ENCODE results near the gene CACNG4. TPM values are rescaled to one million over a fixed set of nuclear protein-coding genes. Genes with fewer than 3 reads are reported as not detected.

CACNG4 gene
- total RNA-seq, 1 experiment from 2014 or later = not detected

GRCh38 chr17:66956941-66957340 lies 7.6 kb upstream of the CACNG4 start:
- Histone ChIP-seq H3K4me2 (ENCODE audit: low read length) (no peak overlapping the region), H3K4me1 (ENCODE audit: control insufficient read depth in 1 of 2, insufficient read depth in 2 of 2, low read length in 2 of 2) (peaks cover 37 to 63% of the 10 kb centered on the region in 2 experiments), H3K9ac (ENCODE audit: low read length) (no peak overlapping the region), H3K36me3 (ENCODE audit: control insufficient read depth in 1 of 2, insufficient read depth in 2 of 2, low read length in 2 of 2) (no peaks in the 10 kb centered on the region), H2AFZ (ENCODE audit: low read depth, low read length, poor library complexity, severe bottlenecking) (no peak overlapping the region), H3K27ac (ENCODE audit: low read depth, low read length) (no peak overlapping the region), H3K9me2 (ENCODE audit: insufficient read depth) (no peaks in the 10 kb centered on the region), H3K9me3 (ENCODE audit: control insufficient read depth in 1 of 2, insufficient read depth in 1 of 2, low read depth in 1 of 2, low read length in 2 of 2) (no peaks in the 10 kb centered on the region), H3K79me2 (ENCODE audit: insufficient read depth, low read length) (no peaks in the 10 kb centered on the region), H4K20me1 (ENCODE audit: insufficient read depth) (no peaks in the 10 kb centered on the region), H3K4me3 (replicated peaks in 1 of 2; ENCODE audit: low read depth in 1 of 2, low read length in 2 of 2) (no peak overlapping the region), H3K27me3 (ENCODE audit: insufficient read depth, low read length) (no peaks in the 10 kb centered on the region; the same call in 1 of the 2 replicates)
- TF ChIP-seq TCF7L2 (IDR thresholded peaks at IDR 0.05; ENCODE audit: borderline replicate concordance, extremely low read depth, insufficient read depth, insufficient read length) = no peak
- no peak for TF ChIP-seq EZH2 (IDR thresholded peaks at IDR 0.05)
- no peak for TF ChIP-seq SIN3A (IDR thresholded peaks at IDR 0.05; ENCODE audit: low read depth)
- no peak for TF ChIP-seq FOSL1 (IDR thresholded peaks at IDR 0.05; ENCODE audit: low read depth)
- no peak for TF ChIP-seq MAX (IDR thresholded peaks at IDR 0.05)
- no peak for TF ChIP-seq EZH2phosphoT487 (IDR thresholded peaks at IDR 0.05; ENCODE audit: borderline replicate concordance)
- no peak for TF ChIP-seq SRF (IDR thresholded peaks at IDR 0.05; ENCODE audit: low read depth)
- TF ChIP-seq, protein P1, sequence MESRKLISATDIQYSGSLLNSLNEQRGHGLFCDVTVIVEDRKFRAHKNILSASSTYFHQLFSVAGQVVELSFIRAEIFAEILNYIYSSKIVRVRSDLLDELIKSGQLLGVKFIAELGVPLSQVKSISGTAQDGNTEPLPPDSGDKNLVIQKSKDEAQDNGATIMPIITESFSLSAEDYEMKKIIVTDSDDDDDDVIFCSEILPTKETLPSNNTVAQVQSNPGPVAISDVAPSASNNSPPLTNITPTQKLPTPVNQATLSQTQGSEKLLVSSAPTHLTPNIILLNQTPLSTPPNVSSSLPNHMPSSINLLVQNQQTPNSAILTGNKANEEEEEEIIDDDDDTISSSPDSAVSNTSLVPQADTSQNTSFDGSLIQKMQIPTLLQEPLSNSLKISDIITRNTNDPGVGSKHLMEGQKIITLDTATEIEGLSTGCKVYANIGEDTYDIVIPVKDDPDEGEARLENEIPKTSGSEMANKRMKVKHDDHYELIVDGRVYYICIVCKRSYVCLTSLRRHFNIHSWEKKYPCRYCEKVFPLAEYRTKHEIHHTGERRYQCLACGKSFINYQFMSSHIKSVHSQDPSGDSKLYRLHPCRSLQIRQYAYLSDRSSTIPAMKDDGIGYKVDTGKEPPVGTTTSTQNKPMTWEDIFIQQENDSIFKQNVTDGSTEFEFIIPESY (IDR thresholded peaks at IDR 0.05; ENCODE audit: extremely low read depth, insufficient replicate concordance, low read length) = no peak
- TF ChIP-seq JUND (IDR thresholded peaks at IDR 0.05) = no peak
- no peak for TF ChIP-seq CTCF (IDR thresholded peaks at IDR 0.05 in 2 of 3, conservative IDR thresholded peaks at IDR 0.05 in 1 of 3; ENCODE audit: borderline replicate concordance in 1 of 3, insufficient read depth in 1 of 3, low read depth in 2 of 3, low read length in 2 of 3)
- TF ChIP-seq EGR1 (IDR thresholded peaks at IDR 0.05; ENCODE audit: low read depth) = no peak
- TF ChIP-seq RAD21 (IDR thresholded peaks at IDR 0.05; ENCODE audit: low read depth) = no peak
- TF ChIP-seq ATF3 (IDR thresholded peaks at IDR 0.05) = no peak
- no peak for TF ChIP-seq ELF1 (IDR thresholded peaks at IDR 0.05; ENCODE audit: borderline replicate concordance, low read depth)
- no peak for TF ChIP-seq CEBPB (IDR thresholded peaks at IDR 0.05; ENCODE audit: low read depth)
- TF ChIP-seq POLR2A (IDR thresholded peaks at IDR 0.05; ENCODE audit: borderline replicate concordance, extremely low read depth, insufficient read depth, insufficient read length) = no peak
- no peak for TF ChIP-seq SP1 (IDR thresholded peaks at IDR 0.05; ENCODE audit: low read depth)
- TF ChIP-seq CBX3 (IDR thresholded peaks at IDR 0.05; ENCODE audit: low read depth) = no peak
- CTCF ChIA-PET = no interaction called here
- POLR2A ChIA-PET = no interaction called here
- ATAC-seq (no peak), DNase-seq (ENCODE audit: low read depth, low spot score) (no peak)
- RAD21 ChIA-PET (ENCODE audit: low non-redundant PET in 1 of 2, low total read pairs in 2 of 2, uncharacterized antibody in 2 of 2, unreplicated experiment in 2 of 2) = no interaction called here
- intact Hi-C loops (cut with micrococcal nuclease) = no loop called here
- no TSS peak for BruUV-seq (replicated peaks)

Data from HCT116 (cell line).